Adrenal gland (tissue), 12 donors: ENCODE data around the gene TM7SF3. TPM values are rescaled to one million over a fixed set of nuclear protein-coding genes. Genes with fewer than 3 reads are reported as not detected.

Experiments used
- DNase-seq, 7 donors: peaks; one replicate each; pipeline ENCODE4 v3.0.0-alpha.2; 2019 to 2020
- H3K27ac ChIP-seq, 5 donors: fragments of 200-600 bp; sonication (generic) in 4 of 5; 1 replicate in 3 of 5; 2 replicates in 2 of 5; pipeline versions ENCODE4 v1.5.1 to v1.8.0; 2016 to 2020; ENCODE audit warnings: mild to moderate bottlenecking in 1 of 5
- H3K27me3 ChIP-seq: fragments of 200-600 bp; 2 replicates; pipeline ENCODE4 v1.8.0; 2021
- H3K36me3 ChIP-seq, 2 donors: fragments of 200-600 bp; replicated peaks in 1 of 2; 1 replicate in 1 of 2; 2 replicates in 1 of 2; pipeline versions ENCODE4 v1.5.1 to v1.8.0; 2018 to 2022
- H3K4me1 ChIP-seq, 2 donors: fragments of 200-600 bp; replicated peaks in 1 of 2; 1 replicate in 1 of 2; 2 replicates in 1 of 2; pipeline versions ENCODE4 v1.5.1 to v1.8.0; 2018 to 2021
- H3K4me3 ChIP-seq, 4 donors: fragments of 200-600 bp; sonication (generic) in 3 of 4; one replicate each; pipeline ENCODE4 v1.5.1; 2016 to 2018
- H3K9me3 ChIP-seq, 3 donors: fragments of 200-600 bp; sonication (generic) in 1 of 3; replicated peaks in 1 of 3; 1 replicate in 2 of 3; 2 replicates in 1 of 3; pipeline versions ENCODE4 v1.5.1 to v1.8.0; 2016 to 2021
- POLR2A ChIP-seq, 2 donors: fragments of 450-650 bp; IDR thresholded peaks; one replicate each; pipeline ENCODE4 v1.6.1; 2017; ENCODE audit warnings: antibody characterized with exemption in 2 of 2, mild to moderate bottlenecking in 2 of 2, moderate library complexity in 1 of 2
- WGBS, 4 donors: extraction: QIAGEN DNeasy Blood & Tissue Kit in 2 of 4; methylation state at CpG; one replicate each; pipeline versions ENCODE4 v1.1.5 to v1.1.7; 2013 to 2017; 5-methylcytosine and 5-hydroxymethylcytosine counted together
- intact Hi-C, 2 donors: fragments of 100-400 bp; cut with DNase I; formaldehyde crosslinking; loops; one replicate each; pipeline versions ENCODE4 v1.14.1 to v1.15.0; 2022 to 2023
- polyA plus RNA-seq, 3 donors: library from polyadenylated mRNA; stranded (reverse); fragments of 200-250 nt in 2 of 3; fragments of 350-450 nt in 1 of 3; fragmentation: Illumina TruSeq in 1 of 3; extraction: RNeasy Lipid Tissue Mini Kit (QIAGEN cat#74804) in 1 of 3; gene quantifications; one replicate each; pipeline ENCODE4 v1.2.3, GENCODE V29; 2013 to 2014
- total RNA-seq, 9 donors: library from RNA; depleted of rRNA in 4 of 9; stranded (reverse); fragments of >200 nt in 4 of 9; fragments of 120-200 nt in 1 of 9; fragmentation: NEBNext Ultra II Directional in 1 of 9; extraction: Animal tissue kit (Norgen Biotek cat#: 25700) in 1 of 9; gene quantifications; one replicate each; pipeline versions ENCODE4 v1.1.0 to v1.2.4, GENCODE V29; 2013 to 2023
- TF ChIP-seq, protein P1 (sequence below), 6 experiments: fragments of 450-650 bp in 4 of 6; fragments of 200-600 bp in 2 of 6; sonication (generic) in 1 of 6; IDR thresholded peaks; 1 replicate in 5 of 6; 2 replicates in 1 of 6; pipeline versions ENCODE4 v1.5.1 to v1.8.0; 2016 to 2021; ENCODE audit warnings: antibody characterized with exemption in 6 of 6, mild to moderate bottlenecking in 2 of 6, moderate library complexity in 1 of 6
- donor health status: healthy with polysubstance abuse.
- donor health status: Bipolar disorder and iron deficiency.
- donor health status: DM: yes; HTN: yes; CAD: no.
- donor health status: DM: no; HTN: no; CAD: no.
- donor health status: DM: no; HTN: no; CAD: no.
- donor health status: DM: yes; HTN: yes; CAD: no.

TM7SF3 gene
- total and polyA plus RNA-seq, 12 donors: 12.3 to 197 (median 68.1) TPM

DNA sequence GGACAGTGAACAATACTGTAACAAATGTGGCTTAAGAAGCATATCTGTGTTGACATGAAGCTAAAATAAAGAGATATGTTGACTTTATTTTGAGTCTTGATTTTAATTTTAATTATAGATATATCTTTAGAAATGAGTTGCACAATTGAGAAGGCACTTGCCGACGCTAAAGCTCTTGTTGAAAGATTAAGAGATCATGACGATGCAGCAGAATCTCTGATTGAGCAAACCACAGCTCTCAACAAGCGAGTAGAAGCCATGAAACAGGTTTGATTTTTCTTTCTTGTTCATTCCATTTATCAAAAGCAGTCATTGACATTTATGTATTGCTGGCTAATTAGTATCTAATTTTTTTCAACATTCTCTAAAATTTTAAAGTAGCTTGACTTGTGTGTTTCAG, 60.2 kb downstream of the TM7SF3 start:
- Histone ChIP-seq H3K4me3 (peak overlapping the region in 1 of 4 donors; percentile 7), H3K27ac (peak overlapping the region in 2 of 5 donors; percentile 42 to 64), H3K4me1 (peaks cover 6 to 25% of the 10 kb centered on the region in 2 donors), H3K36me3 (peaks cover 0 to 26% of the 10 kb centered on the region in 2 donors), H3K27me3 (no peaks in the 10 kb centered on the region), H3K9me3 (peaks cover 0 to under 1% (median 0%) of the 10 kb centered on the region in 3 donors)
- intact Hi-C loops: no loop called here
- 62 to 76% (median 73%) methylated on average over 4 of the region's 4 CpGs for WGBS, 4 donors
- no peak for DNase-seq
- TF ChIP-seq, protein P1, sequence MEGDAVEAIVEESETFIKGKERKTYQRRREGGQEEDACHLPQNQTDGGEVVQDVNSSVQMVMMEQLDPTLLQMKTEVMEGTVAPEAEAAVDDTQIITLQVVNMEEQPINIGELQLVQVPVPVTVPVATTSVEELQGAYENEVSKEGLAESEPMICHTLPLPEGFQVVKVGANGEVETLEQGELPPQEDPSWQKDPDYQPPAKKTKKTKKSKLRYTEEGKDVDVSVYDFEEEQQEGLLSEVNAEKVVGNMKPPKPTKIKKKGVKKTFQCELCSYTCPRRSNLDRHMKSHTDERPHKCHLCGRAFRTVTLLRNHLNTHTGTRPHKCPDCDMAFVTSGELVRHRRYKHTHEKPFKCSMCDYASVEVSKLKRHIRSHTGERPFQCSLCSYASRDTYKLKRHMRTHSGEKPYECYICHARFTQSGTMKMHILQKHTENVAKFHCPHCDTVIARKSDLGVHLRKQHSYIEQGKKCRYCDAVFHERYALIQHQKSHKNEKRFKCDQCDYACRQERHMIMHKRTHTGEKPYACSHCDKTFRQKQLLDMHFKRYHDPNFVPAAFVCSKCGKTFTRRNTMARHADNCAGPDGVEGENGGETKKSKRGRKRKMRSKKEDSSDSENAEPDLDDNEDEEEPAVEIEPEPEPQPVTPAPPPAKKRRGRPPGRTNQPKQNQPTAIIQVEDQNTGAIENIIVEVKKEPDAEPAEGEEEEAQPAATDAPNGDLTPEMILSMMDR (IDR thresholded peaks at IDR 0.05): no peak

DNA sequence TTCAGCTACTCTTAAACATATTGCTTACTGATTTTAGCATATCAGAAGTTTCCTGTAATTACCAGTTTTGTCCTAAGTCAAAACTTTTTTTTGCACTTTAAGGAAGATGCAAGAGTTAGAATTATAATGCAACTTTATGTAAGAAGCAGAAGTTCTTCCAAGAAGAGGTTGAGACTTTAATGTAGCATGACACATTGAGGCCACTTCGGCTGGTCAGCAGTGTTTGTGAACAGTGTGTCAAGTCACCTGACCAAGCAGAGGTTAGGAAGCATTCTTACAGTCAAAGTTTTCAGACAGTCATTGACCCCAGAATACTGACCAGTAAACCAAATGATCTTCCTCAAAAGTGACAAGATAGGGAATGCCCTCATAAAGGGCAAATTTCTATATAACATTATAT, 60.7 kb downstream of the TM7SF3 start:
- Histone ChIP-seq H3K9me3 (peaks cover 0 to 7% (median 3%) of the 10 kb centered on the region in 3 donors), H3K4me3 (peak overlapping the region in 1 of 4 donors; percentile 7), H3K27ac (peak overlapping the region in 3 of 5 donors; percentile 36 to 64 (median 42)), H3K36me3 (peaks cover 0 to 21% of the 10 kb centered on the region in 2 donors), H3K4me1 (peaks cover 6 to 25% of the 10 kb centered on the region in 2 donors), H3K27me3 (no peaks in the 10 kb centered on the region)
- WGBS, 4 donors: 16 to 44% (median 23%) methylated on average over 1 of the region's 1 CpG
- no peak for TF ChIP-seq POLR2A (IDR thresholded peaks at IDR 0.05)
- TF ChIP-seq, protein P1 (IDR thresholded peaks at IDR 0.05): no peak
- peak in 6 of 7 donors; percentile 41 to 80 (median 67) for DNase-seq
- intact Hi-C loops: no loop called here

DNA sequence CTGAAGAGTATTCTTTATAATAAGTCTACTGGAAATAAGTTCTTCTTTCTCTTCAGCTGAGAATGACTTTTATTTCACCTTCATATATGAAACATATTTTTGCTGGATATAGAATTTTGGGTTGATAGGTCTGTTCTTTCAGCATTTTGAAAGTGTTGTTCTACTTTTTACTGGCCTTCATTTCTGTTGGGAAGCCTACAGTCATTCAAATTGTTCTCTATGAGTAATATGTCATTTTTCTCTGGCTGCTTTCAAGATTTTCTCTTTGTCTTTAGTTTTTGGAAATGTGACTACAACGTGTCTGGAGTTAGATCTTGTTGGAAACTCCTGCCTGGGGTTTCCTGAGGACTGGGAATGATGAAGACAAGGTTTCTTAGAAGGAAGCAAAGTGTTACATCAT, 65.9 kb downstream of the TM7SF3 start:
- Histone ChIP-seq H3K27ac (no peak overlapping the region), H3K9me3 (peaks cover 0 to 23% (median 23%) of the 10 kb centered on the region in 3 donors), H3K4me1 (peaks cover 16 to 21% of the 10 kb centered on the region in 2 donors), H3K27me3 (no peaks in the 10 kb centered on the region), H3K4me3 (no peak overlapping the region), H3K36me3 (no peaks in the 10 kb centered on the region)
- 67 to 83% (median 76%) methylated on average over 1 of the region's 1 CpG for WGBS, 4 donors
- intact Hi-C loops: no loop called here
- no peak for TF ChIP-seq POLR2A (IDR thresholded peaks at IDR 0.05)
- TF ChIP-seq, protein P1 (IDR thresholded peaks at IDR 0.05): no peak
- no peak for DNase-seq

DNA sequence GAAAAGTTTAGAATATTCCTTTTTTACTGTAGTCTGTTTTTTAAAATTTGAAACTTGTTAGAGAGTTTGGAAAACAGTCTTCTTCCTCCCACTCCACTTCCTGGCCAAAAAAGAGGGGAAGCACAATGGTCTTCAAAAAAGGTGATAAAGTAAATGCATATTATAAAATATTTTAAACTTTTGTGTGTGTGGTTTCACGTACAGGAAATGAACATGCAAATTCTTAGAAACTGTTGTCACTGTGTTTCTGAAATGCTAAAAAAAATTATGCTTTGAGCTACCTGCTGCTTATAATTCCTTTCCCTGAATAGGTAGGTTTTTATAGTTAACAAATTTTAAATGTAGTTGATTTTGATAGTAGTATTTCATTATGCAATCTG, 73.0 kb downstream of the TM7SF3 start:
- DNase-seq: no peak
- WGBS, 4 donors: 20 to 31% (median 27%) methylated on average over 1 of the region's 1 CpG
- H3K4me1 ChIP-seq: peaks cover 21 to 49% of the 10 kb centered on the region in 2 donors
- H3K36me3 ChIP-seq: no peaks in the 10 kb centered on the region
- intact Hi-C loops: no loop called here
- H3K4me3 ChIP-seq: peak overlapping the region in 1 of 4 donors; percentile 84
- H3K27me3 ChIP-seq: no peaks in the 10 kb centered on the region
- H3K27ac ChIP-seq: peak overlapping the region in 4 of 5 donors; percentile 17 to 72 (median 55)
- TF ChIP-seq, protein P1 (IDR thresholded peaks at IDR 0.05): no peak
- TF ChIP-seq POLR2A (IDR thresholded peaks at IDR 0.05): no peak
- peaks cover 0 to 11% (median 11%) of the 10 kb centered on the region in 3 donors for H3K9me3 ChIP-seq
